NB4 (cell line): ENCODE measurements around the gene CPNE6.

ENCODE experiments used
- DNase-seq: peaks from one replicate; pipeline ENCODE4 v3.0.0; 2010; ENCODE audit warnings: low read depth
- H3K4me3 ChIP-seq: one replicate; pipeline ENCODE4 v1.5.1; 2011; ENCODE audit warnings: mild to moderate bottlenecking, low read depth, low read length, moderate library complexity
- MYC ChIP-seq: IDR thresholded peaks from 2 replicates; pipeline ENCODE4 v1.6.1; 2011; ENCODE audit warnings: low read depth, low read length
- POLR2A ChIP-seq: IDR thresholded peaks from 2 replicates; pipeline ENCODE4 v1.6.1; 2011; ENCODE audit warnings: mild to moderate bottlenecking; ENCODE audit not compliant: insufficient read length; ENCODE audit errors: extremely low read depth
- TF ChIP-seq, protein P1 (sequence below): IDR thresholded peaks from 2 replicates; pipeline ENCODE4 v1.6.1; 2011; ENCODE audit warnings: low read depth, low read length
- TF ChIP-seq, protein P2 (sequence below): IDR thresholded peaks from one replicate; pipeline ENCODE4 v1.5.1; 2012; ENCODE audit warnings: low read depth, low read length

CPNE6 gene

DNA sequence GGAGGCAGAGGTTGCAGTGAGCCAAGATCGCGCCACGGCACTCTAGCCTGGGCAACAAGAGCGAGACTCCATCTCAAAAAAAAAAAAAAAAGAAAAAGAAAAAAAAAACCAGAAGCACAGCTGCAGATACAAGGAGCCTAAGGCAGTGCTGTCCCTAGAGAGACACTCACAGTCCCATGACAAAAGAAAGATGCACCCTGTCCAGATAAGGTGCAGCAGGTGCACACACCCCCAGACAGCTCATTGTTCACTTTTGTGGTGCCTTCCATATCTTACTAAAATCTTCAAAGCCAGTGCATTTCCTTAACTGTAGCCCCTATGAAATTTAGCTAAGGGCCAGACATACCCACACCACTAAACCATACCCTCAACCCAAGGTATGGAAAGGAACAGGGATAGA, 51.1 kb downstream of the CPNE6 start:
- TF ChIP-seq, protein P1, sequence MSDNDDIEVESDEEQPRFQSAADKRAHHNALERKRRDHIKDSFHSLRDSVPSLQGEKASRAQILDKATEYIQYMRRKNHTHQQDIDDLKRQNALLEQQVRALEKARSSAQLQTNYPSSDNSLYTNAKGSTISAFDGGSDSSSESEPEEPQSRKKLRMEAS, result no peak
- TF ChIP-seq, protein P2, sequence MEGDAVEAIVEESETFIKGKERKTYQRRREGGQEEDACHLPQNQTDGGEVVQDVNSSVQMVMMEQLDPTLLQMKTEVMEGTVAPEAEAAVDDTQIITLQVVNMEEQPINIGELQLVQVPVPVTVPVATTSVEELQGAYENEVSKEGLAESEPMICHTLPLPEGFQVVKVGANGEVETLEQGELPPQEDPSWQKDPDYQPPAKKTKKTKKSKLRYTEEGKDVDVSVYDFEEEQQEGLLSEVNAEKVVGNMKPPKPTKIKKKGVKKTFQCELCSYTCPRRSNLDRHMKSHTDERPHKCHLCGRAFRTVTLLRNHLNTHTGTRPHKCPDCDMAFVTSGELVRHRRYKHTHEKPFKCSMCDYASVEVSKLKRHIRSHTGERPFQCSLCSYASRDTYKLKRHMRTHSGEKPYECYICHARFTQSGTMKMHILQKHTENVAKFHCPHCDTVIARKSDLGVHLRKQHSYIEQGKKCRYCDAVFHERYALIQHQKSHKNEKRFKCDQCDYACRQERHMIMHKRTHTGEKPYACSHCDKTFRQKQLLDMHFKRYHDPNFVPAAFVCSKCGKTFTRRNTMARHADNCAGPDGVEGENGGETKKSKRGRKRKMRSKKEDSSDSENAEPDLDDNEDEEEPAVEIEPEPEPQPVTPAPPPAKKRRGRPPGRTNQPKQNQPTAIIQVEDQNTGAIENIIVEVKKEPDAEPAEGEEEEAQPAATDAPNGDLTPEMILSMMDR, result no peak
- TF ChIP-seq MYC (no peak), POLR2A (no peak)
- no peak for DNase-seq
- H3K4me3 ChIP-seq, result no peak overlapping the region

DNA sequence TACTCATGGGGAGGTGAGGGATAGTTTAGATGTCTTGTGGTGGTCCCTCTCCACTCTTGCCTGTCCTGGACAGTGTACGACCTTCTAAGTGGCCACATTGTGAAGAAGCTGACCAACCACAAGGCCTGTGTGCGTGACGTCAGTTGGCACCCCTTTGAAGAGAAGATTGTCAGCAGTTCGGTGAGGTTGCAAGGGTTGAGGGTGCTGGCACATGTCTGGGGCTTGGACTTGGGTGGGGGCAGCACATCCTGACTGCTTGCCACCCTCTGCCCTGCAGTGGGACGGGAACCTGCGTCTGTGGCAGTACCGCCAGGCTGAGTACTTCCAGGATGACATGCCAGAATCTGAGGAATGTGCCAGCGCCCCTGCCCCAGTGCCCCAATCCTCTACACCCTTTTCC, 51.5 kb downstream of the CPNE6 start:
- TF ChIP-seq, protein P2, result no peak
- TF ChIP-seq MYC (no peak), POLR2A (no peak)
- TF ChIP-seq, protein P1, result no peak
- H3K4me3 ChIP-seq, result no peak overlapping the region
- DNase-seq, result no peak

DNA sequence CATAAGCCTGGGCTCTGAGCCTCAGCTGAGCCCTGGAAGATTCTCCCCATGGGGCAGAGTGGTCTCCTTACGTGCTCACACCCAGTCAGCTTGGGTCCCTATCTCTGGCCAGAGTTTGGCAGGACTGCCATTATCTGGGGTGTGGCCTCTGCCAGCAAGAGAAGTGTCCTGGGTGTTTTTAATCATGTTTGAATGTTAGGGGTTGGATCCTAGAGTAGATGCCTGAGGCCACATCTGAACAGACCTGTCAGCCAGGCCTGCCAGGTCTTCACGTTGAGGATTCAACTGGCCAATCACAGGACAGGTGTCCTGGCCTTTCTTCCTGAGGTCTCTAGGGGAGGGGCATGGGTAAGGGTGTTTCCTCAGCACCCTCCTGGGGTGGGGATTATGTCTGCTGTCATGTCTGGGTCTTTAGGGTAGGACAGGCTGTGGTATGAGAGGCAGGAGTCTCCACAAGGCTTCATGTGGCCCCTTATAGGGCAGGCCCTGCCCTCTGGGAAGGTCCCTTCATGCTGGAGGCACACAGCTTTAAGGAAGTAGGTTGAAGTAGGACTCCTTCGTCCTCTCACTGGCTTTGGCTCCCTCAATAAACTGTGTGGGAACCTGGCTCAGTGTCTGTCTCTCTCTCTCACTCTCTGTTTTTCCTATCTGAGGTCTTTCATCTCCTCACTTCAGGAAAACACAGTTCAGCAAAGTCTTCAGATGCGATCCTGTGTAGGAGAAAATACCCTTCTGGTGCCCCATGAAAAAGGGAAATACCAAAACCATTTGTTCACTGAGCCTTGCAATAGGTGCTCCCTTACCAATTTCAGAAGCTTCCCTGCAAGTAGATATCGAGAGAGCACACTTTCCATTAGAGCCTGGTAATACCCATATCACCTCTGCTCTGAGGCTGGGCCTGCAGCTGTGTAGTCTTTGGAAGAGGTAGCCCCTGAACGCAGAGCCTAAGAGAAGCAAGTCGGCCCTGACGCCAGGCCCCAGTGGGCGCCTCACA, 52.4 kb downstream of the CPNE6 start:
- no peak for DNase-seq
- no peak for TF ChIP-seq MYC
- TF ChIP-seq, protein P2, result no peak
- no peak for TF ChIP-seq POLR2A
- TF ChIP-seq, protein P1, result no peak
- H3K4me3 ChIP-seq, result no peak overlapping the region

DNA sequence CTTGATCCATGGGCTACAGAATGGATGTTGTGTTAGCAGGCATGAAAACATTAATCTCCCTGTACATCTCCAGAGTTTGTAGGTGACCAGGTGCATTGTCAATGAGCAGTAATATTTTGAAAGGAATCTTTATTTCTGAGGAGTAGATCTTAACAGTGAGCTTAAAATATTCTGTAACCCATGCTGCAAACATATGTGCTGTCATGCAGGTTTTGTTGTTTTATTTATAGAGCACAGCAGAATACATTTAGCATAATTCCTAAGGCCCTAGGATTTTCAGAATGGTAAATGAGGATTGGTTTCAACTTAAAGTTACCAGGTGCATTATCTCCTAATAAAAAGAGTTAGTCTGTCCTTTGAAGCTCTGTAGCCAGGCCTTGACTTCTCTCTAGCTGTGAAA, 55.6 kb downstream of the CPNE6 start:
- no peak overlapping the region for H3K4me3 ChIP-seq
- no peak for TF ChIP-seq POLR2A
- TF ChIP-seq MYC, result no peak
- TF ChIP-seq, protein P2, result no peak
- TF ChIP-seq, protein P1, result no peak
- DNase-seq, result no peak

DNA sequence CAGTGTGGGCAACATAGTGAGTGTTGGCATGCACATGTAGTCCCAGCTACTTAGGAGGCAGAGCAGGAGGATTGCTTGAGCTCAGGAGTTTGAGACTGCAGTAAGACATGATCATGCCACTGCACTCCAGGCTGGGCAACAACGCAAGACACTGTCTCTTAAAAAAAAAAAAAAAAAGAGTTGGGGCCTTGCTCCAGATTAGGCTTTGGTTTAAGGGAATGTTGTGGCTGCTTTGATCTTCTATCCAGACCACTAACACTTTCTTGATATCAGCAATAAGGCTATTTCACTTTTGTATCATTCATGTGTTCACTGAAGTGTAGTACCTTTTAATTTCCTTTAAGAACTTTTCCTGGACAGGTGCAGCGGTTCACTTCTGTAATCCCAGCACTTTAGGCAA, 56.3 kb downstream of the CPNE6 start:
- H3K4me3 ChIP-seq, result no peak overlapping the region
- no peak for TF ChIP-seq MYC
- TF ChIP-seq, protein P1, result no peak
- TF ChIP-seq POLR2A, result no peak
- TF ChIP-seq, protein P2, result no peak

More for the DNA sequence above, 56.3 kb downstream of the CPNE6 start:
- DNase-seq, result no peak
